HUES64 (cell line): ENCODE measurements around the gene TMEM179.

Source experiments
- H3K27ac ChIP-seq: 2 replicates; pipeline ENCODE4 v1.7.0; 2013; ENCODE audit warnings: low read depth, low read length, inconsistent platforms
- H3K27me3 ChIP-seq: 2 replicates; pipeline ENCODE4 v1.6.1; 2013; ENCODE audit warnings: mild to moderate bottlenecking, low read length; ENCODE audit not compliant: insufficient read depth
- H3K36me3 ChIP-seq: 2 replicates; pipeline ENCODE4 v1.6.1; 2013; ENCODE audit warnings: mild to moderate bottlenecking, low read length; ENCODE audit not compliant: insufficient read depth
- H3K4me1 ChIP-seq: 2 replicates; pipeline ENCODE4 v1.6.1; 2013; ENCODE audit warnings: mild to moderate bottlenecking, low read length, moderate library complexity; ENCODE audit not compliant: insufficient read depth
- H3K4me3 ChIP-seq: 2 replicates; pipeline ENCODE4 v1.5.1; 2013; ENCODE audit warnings: mild to moderate bottlenecking, low read length, moderate library complexity
- H3K9ac ChIP-seq: 2 replicates; pipeline ENCODE4 v1.6.1; 2013; ENCODE audit warnings: mild to moderate bottlenecking, low read depth, low read length
- H3K9me3 ChIP-seq: 2 replicates; pipeline ENCODE4 v1.6.1; 2013; ENCODE audit warnings: low read depth, low read length; ENCODE audit not compliant: insufficient read depth
- WGBS: fragments of 150-250, 120-280 bp; methylation state at CpG from one replicate; pipeline ENCODE4 v1.1.7; 2013; ENCODE audit warnings: missing lambda C conversion rate; 5-methylcytosine and 5-hydroxymethylcytosine counted together

The TMEM179 gene

DNA sequence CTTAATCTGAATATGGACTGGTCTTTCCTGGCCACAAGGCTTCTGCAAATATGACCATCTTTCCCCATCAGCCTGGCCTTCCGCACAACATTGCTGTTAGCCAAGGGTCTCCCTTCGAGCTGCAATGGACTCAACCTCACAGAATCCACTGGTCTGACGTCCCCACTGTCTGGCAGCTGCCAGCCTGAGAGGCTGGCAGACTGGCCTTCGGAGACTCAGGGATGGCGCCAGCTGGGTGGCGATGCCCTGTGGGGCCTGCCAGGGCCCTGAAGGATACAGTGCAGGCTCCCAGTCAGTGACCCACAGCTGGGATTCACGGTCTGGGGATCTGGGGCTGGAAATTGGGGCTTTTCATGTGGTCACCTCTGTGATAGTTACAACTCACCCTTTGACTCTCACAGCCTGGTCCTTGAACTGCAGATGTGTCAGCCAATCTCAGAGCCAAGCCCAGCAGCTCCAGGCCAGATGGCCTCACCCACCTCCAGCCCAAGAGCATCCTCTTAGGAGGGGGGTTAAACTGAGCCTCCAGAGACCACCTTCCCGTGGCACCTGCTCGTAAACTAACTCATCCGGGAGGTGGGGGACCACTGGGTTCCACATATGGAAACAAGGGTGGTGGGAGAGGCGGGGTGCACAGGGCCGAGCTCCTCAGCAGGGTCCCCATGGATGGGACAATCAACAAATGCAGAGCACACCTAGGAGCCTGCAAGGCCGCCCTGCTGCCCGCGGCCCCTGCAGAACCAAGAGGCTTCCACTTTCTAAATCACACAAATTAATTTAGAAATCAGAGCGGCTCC is 46.1 kb downstream of the TMEM179 start:
- Histone ChIP-seq H3K4me3 (no peak overlapping the region), H3K9ac (no peak overlapping the region), H3K27ac (no peak overlapping the region), H3K9me3 (no peaks in the 10 kb centered on the region), H3K4me1 (no peaks in the 10 kb centered on the region), H3K36me3 (no peaks in the 10 kb centered on the region), H3K27me3 (no peaks in the 10 kb centered on the region)
- 93% methylated on average over 16 of the region's 16 CpGs for whole genome bisulfite sequencing

GRCh38 chr14:104557766-104558165 is 46.8 kb downstream of the TMEM179 start:
- Histone ChIP-seq H3K36me3 (no peaks in the 10 kb centered on the region), H3K4me1 (no peaks in the 10 kb centered on the region), H3K4me3 (no peak overlapping the region), H3K27me3 (no peaks in the 10 kb centered on the region), H3K9ac (no peak overlapping the region), H3K9me3 (no peaks in the 10 kb centered on the region), H3K27ac (no peak overlapping the region)
- WGBS = 94% methylated on average over 1 of the region's 1 CpG

DNA sequence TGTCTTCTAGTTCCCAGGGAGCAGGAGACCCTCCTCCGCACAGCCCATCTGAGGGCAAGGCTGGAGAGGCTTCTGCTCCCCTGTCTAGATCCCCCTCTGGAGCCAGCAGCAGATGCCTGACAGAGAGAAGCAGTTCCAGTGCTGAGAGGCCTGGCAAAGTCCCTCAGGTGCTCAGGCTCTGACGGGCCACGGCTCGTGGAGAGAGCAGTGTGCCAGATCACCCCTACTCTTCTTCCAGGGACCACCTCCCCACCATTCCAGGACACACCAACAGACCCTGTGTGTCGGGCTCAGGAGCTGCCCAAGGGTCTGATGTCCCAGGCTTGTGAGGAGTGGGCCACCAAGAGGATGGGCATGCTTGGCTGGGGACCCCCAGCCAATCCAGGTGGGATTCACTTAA is 47.5 kb downstream of the TMEM179 start:
- Histone ChIP-seq H3K4me3 (no peak overlapping the region), H3K9ac (no peak overlapping the region), H3K36me3 (no peaks in the 10 kb centered on the region), H3K27me3 (no peaks in the 10 kb centered on the region), H3K27ac (no peak overlapping the region), H3K4me1 (no peaks in the 10 kb centered on the region), H3K9me3 (no peaks in the 10 kb centered on the region)
- whole genome bisulfite sequencing = 96% methylated on average over 5 of the region's 5 CpGs

DNA sequence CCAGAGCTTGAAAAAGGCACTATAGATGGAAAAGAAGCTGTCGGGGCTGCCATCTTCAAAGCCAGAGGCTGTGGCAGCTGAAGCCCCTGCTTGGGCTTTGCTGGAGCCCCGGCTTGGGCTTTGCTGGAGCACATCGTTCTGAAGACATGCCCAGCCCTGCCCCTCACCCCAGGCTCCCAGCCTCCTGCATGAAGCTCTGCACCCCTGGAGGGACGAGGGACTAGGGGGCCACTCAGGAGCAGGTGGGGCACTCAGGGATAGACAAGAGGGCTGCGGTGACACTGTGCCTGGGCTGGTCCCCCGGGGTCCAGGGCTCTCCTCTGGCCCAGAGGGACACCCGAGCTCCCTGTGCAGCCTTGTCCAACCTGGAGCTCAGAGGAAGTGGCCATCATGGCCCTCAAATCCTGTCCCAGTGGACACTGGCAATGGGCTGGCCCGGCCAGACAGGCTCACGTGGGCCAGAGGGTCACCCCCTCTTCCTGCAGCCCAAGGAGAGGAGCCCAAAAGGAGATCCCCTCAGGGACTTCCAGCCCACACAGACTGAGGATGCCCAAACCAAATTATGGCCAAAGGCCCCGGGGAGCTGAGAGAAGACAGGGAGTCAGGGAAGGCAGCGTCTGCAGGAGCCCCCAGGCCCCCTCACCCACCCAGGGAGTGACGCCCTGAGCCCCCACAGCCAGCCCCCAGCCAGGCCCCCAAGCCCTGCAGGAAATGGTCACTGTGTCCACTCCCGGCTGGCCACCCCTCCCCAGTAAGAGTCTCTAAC is 48.1 kb downstream of the TMEM179 start:
- Histone ChIP-seq H3K4me3 (no peak overlapping the region), H3K9ac (no peak overlapping the region), H3K36me3 (no peaks in the 10 kb centered on the region), H3K27ac (no peak overlapping the region), H3K4me1 (no peaks in the 10 kb centered on the region), H3K9me3 (no peaks in the 10 kb centered on the region), H3K27me3 (no peaks in the 10 kb centered on the region)
- WGBS = 90% methylated on average over 13 of the region's 13 CpGs

DNA sequence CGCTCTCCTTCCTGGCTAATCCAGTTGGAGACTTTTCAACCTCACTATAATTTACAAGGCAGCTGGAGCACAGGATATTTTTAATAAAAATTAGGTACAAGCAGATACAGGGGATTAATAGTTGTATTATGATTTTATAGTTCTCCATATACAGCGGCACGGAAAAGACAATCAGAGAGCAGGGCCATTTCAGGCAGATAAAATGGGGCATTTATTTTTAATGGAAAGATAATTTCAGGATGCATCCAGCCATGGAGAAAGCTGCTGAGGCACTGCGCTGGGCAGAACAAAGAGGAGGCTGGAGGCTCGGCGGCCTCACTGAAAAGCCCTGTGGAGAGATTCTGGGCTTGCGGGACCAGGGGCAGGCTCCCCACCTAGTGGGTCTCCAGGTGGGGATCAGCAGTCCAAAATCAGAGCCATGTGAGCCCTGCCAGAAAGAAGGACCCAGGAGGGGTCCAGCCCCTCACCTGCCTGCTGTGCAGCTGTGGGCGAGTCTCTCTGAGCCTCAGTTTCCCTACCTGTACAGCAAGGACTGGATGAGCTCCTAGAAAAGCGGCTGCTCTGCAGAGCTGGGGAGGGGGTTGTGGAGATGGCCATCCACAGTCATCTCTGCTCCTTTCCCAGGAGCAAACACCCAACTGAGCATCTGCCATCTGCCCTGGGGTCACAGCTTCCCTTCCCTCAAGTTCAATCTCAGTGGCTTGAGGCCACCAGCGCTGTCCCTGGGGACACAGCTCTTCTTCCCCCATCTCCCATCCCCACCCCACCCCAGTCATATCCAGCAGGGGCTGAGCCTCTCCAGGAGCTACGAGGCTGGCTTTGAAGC is 48.9 kb downstream of the TMEM179 start:
- Histone ChIP-seq H3K36me3 (no peaks in the 10 kb centered on the region), H3K27me3 (no peaks in the 10 kb centered on the region), H3K9me3 (no peaks in the 10 kb centered on the region)

GRCh38 chr14:104554608-104555429 is 49.8 kb downstream of the TMEM179 start:
- WGBS = 92% methylated on average over 26 of the region's 26 CpGs
- H3K9ac ChIP-seq = no peak overlapping the region

More for the DNA sequence above, 48.9 kb downstream of the TMEM179 start:
- WGBS = 95% methylated on average over 11 of the region's 11 CpGs
- Histone ChIP-seq H3K27ac (no peak overlapping the region), H3K4me1 (no peaks in the 10 kb centered on the region), H3K4me3 (no peak overlapping the region), H3K9ac (no peak overlapping the region)

DNA sequence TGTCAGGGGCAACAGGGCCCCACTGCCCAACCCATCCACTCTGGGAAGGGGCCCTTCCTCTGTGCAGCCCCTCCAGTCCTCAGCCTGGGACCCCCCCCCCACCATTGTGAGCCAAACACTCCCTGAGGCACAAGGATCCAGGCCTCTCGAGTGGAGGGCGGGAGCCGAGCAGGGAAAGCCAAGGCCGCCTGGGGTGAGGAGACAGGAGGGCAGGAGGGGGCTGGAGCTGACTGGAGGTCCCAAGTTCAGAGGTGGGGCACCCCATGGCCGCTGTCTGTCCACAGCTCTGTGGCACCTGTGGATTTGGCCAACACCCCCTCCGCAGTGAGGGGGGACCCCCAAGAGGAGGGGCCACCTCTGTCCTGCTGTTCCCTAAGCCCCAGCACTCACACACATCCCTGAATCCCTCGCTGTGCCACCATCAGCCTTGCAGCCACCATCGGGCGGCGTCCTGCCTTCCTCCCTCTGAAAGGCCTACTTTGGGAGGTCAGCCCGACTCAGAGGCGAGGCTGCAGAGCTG is 50.4 kb downstream of the TMEM179 start:
- Histone ChIP-seq H3K4me3 (no peak overlapping the region), H3K9me3 (no peaks in the 10 kb centered on the region), H3K27me3 (no peaks in the 10 kb centered on the region), H3K36me3 (no peaks in the 10 kb centered on the region), H3K27ac (no peak overlapping the region), H3K9ac (no peak overlapping the region), H3K4me1 (0 out of 2 replicates have a peak, but pooled peaks cover 4% of the 10 kb centered on the region)
- 86% methylated on average over 12 of the region's 12 CpGs for WGBS

More at GRCh38 chr14:104554608-104555429, 49.8 kb downstream of the TMEM179 start:
- no peaks in the 10 kb centered on the region for H3K9me3 ChIP-seq
- H3K27me3 ChIP-seq = no peaks in the 10 kb centered on the region
- no peaks in the 10 kb centered on the region for H3K36me3 ChIP-seq
- H3K27ac ChIP-seq = no peak overlapping the region
- H3K4me1 ChIP-seq = no peaks in the 10 kb centered on the region
- no peak overlapping the region for H3K4me3 ChIP-seq

GRCh38 chr14:104553166-104554087 is 51.1 kb downstream of the TMEM179 start:
- no peak overlapping the region for H3K9ac ChIP-seq
- no peak overlapping the region for H3K27ac ChIP-seq
- H3K4me3 ChIP-seq = no peak overlapping the region
- no peaks in the 10 kb centered on the region for H3K9me3 ChIP-seq
- H3K4me1 ChIP-seq = 0 out of 2 replicates have a peak, but pooled peaks cover 8% of the 10 kb centered on the region
- no peaks in the 10 kb centered on the region for H3K27me3 ChIP-seq
- no peaks in the 10 kb centered on the region for H3K36me3 ChIP-seq
- 93% methylated on average over 30 of the region's 30 CpGs for WGBS

- Histone ChIP-seq H3K4me3 (no peak overlapping the region), H3K27me3 (no peaks in the 10 kb centered on the region), H3K9ac (no peak overlapping the region), H3K36me3 (no peaks in the 10 kb centered on the region), H3K9me3 (no peaks in the 10 kb centered on the region), H3K27ac (no peak overlapping the region), H3K4me1 (0 out of 2 replicates have a peak, but pooled peaks cover 8% of the 10 kb centered on the region)
- WGBS = 92% methylated on average over 9 of the region's 9 CpGs
Observed at GRCh38 chr14:104552738-104553125, 51.8 kb downstream of the TMEM179 start.
